Esophagus squamous epithelium (tissue), 5 donors: Measurements from ENCODE around the gene FSTL4. TPM values are rescaled to one million over a fixed set of nuclear protein-coding genes. Genes with fewer than 3 reads are reported as not detected.

Source experiments
- DNase-seq: peaks from one replicate; lab custom pipeline; 2025; lab: John Stamatoyannopoulos, UW
- H3K27ac ChIP-seq, 4 donors: fragments of 200-600 bp; sonication (generic); one replicate each; pipeline ENCODE4 v1.5.1; 2016 to 2019; ENCODE audit warnings: mild to moderate bottlenecking in 1 of 4
- H3K27me3 ChIP-seq, 4 donors: fragments of 200-600 bp; sonication (generic); 1 replicate in 3 of 4; 2 replicates in 1 of 4; pipeline versions ENCODE4 v1.5.1 to v1.6.0; 2017 to 2021; ENCODE audit warnings: antibody characterized with exemption in 1 of 4
- H3K36me3 ChIP-seq, 3 donors: fragments of 200-600 bp; sonication (generic); one replicate each; pipeline ENCODE4 v1.5.1; 2016 to 2019
- H3K4me1 ChIP-seq, 3 donors: fragments of 200-600 bp; sonication (generic); one replicate each; pipeline ENCODE4 v1.5.1; 2017 to 2019
- H3K4me3 ChIP-seq, 4 donors: fragments of 200-600 bp; sonication (generic); 1 replicate in 3 of 4; 2 replicates in 1 of 4; pipeline ENCODE4 v1.5.1; 2016 to 2019; ENCODE audit warnings: mild to moderate bottlenecking in 2 of 4, moderate library complexity in 1 of 4
- H3K9me3 ChIP-seq, 3 donors: fragments of 200-600 bp; sonication (generic); one replicate each; pipeline ENCODE4 v1.5.1; 2016 to 2019
- POLR2A ChIP-seq, 4 donors: fragments of 450-650 bp; IDR thresholded peaks; one replicate each; pipeline ENCODE4 v1.6.1; 2017; ENCODE audit warnings: antibody characterized with exemption in 4 of 4, mild to moderate bottlenecking in 4 of 4, moderate library complexity in 3 of 4
- WGBS, 2 donors: methylation state at CpG; one replicate each; pipeline ENCODE4 v1.1.5; 2018; 5-methylcytosine and 5-hydroxymethylcytosine counted together
- intact Hi-C: fragments of 100-400 bp; cut with DNase I; formaldehyde crosslinking; loops from one replicate; pipeline ENCODE4 v1.15.0; 2022
- total RNA-seq, 4 donors: library from RNA; depleted of rRNA; stranded (reverse); fragments of >200 nt; gene quantifications; one replicate each; pipeline ENCODE4 v1.1.0, GENCODE V29; 2016
- TF ChIP-seq, protein P1 (sequence below), 6 experiments: fragments of 450-650 bp in 4 of 6; fragments of 200-600 bp in 2 of 6; sonication (generic) in 2 of 6; IDR thresholded peaks; one replicate each; pipeline ENCODE4 v1.5.1; 2016 to 2019; ENCODE audit warnings: antibody characterized with exemption in 6 of 6, mild to moderate bottlenecking in 4 of 6, moderate library complexity in 4 of 6
- donor health status: DM: yes; HTN: yes; CAD: no.

Gene FSTL4
- total RNA-seq, 4 donors from 2014 or later, result 0.53 to 4.1 (median 1.4) TPM

GRCh38 chr5:133474851-133475590 lies 137.3 kb downstream of the FSTL4 start:
- TF ChIP-seq POLR2A (IDR thresholded peaks at IDR 0.05), result no peak
- TF ChIP-seq, protein P1, sequence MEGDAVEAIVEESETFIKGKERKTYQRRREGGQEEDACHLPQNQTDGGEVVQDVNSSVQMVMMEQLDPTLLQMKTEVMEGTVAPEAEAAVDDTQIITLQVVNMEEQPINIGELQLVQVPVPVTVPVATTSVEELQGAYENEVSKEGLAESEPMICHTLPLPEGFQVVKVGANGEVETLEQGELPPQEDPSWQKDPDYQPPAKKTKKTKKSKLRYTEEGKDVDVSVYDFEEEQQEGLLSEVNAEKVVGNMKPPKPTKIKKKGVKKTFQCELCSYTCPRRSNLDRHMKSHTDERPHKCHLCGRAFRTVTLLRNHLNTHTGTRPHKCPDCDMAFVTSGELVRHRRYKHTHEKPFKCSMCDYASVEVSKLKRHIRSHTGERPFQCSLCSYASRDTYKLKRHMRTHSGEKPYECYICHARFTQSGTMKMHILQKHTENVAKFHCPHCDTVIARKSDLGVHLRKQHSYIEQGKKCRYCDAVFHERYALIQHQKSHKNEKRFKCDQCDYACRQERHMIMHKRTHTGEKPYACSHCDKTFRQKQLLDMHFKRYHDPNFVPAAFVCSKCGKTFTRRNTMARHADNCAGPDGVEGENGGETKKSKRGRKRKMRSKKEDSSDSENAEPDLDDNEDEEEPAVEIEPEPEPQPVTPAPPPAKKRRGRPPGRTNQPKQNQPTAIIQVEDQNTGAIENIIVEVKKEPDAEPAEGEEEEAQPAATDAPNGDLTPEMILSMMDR (IDR thresholded peaks at IDR 0.05), result no peak
- no peak for DNase-seq
- 67 to 82% methylated on average over 15 to 20 of the region's 20 CpGs for WGBS, 2 donors
- Histone ChIP-seq H3K27me3 (peaks cover 0 to 7% (median 0%) of the 10 kb centered on the region in 4 donors), H3K4me3 (no peak overlapping the region), H3K36me3 (no peaks in the 10 kb centered on the region), H3K27ac (no peak overlapping the region), H3K9me3 (no peaks in the 10 kb centered on the region), H3K4me1 (peaks cover 0 to 16% (median 0%) of the 10 kb centered on the region in 3 donors)
- intact Hi-C loops, result no loop called here

DNA sequence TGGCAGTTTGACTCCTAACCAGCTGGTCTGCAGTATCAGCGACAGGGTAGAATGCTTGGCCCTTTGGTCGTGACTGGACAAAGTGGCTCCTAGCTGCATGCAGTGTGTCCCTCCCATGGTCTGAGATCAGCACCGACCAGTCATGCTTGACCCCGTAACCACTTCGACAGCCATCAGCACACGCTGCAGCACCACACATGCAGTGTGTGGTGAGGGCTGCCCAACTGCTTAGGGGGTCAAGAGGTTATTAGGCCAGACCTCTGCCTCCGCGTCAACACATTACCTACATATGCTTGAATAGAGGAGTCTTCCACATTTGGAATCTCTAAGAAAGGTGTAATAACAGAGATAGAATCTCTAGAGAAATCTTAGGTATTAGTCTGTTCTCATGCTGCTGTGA lies 139.1 kb downstream of the FSTL4 start:
- no peak for DNase-seq
- H3K4me1 ChIP-seq, result peaks cover 0 to 11% (median 0%) of the 10 kb centered on the region in 3 donors
- no peak for TF ChIP-seq POLR2A (IDR thresholded peaks at IDR 0.05)
- TF ChIP-seq, protein P1 (IDR thresholded peaks at IDR 0.05), result no peak
- H3K27me3 ChIP-seq, result peaks cover 0 to 7% (median 0%) of the 10 kb centered on the region in 4 donors
- no peaks in the 10 kb centered on the region for H3K9me3 ChIP-seq
- H3K27ac ChIP-seq, result peak overlapping the region in 1 of 4 donors; percentile 14
- no peaks in the 10 kb centered on the region for H3K36me3 ChIP-seq
- intact Hi-C loops, result no loop called here
- no peak overlapping the region for H3K4me3 ChIP-seq
- WGBS, 2 donors, result 78 to 82% methylated on average over 7 to 8 of the region's 8 CpGs

- peaks cover 0 to 11% (median 0%) of the 10 kb centered on the region in 3 donors for H3K4me1 ChIP-seq
- H3K4me3 ChIP-seq, result no peak overlapping the region
- 42 to 75% methylated on average over 1 of the region's 1 CpG for WGBS, 2 donors
- no peak for DNase-seq
- TF ChIP-seq, protein P1 (IDR thresholded peaks at IDR 0.05), result no peak
- TF ChIP-seq POLR2A (IDR thresholded peaks at IDR 0.05), result no peak
- peaks cover 0 to 7% (median 0%) of the 10 kb centered on the region in 4 donors for H3K27me3 ChIP-seq
- H3K9me3 ChIP-seq, result no peaks in the 10 kb centered on the region
- H3K27ac ChIP-seq, result peak overlapping the region in 1 of 4 donors; percentile 14
- intact Hi-C loops, result no loop called here
- no peaks in the 10 kb centered on the region for H3K36me3 ChIP-seq
Measured at GRCh38 chr5:133472829-133473228, 139.5 kb downstream of the FSTL4 start.

DNA sequence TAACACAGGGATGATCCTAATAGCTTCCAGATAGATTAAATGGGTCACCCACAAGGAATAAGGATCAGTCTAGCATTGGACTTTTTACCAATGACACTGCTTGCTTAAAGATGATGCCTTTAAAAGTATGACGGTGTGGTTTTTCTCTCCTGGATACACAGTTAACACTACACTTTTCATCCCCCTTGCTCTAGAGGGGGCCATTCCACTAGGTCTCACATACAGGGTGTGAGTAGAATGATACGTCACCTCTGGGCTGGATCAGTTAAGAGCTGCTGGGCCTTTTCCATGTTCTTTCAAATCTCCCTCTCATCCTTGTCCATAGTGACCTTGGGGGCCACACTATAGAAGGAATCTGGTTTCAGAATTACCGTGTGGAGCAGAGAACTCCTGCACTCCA lies 140.6 kb downstream of the FSTL4 start:
- Histone ChIP-seq H3K36me3 (no peaks in the 10 kb centered on the region), H3K27me3 (peaks cover 0 to 7% (median 0%) of the 10 kb centered on the region in 4 donors), H3K4me1 (peaks cover 0 to 11% (median 0%) of the 10 kb centered on the region in 3 donors), H3K9me3 (no peaks in the 10 kb centered on the region), H3K27ac (no peak overlapping the region), H3K4me3 (no peak overlapping the region)
- TF ChIP-seq, protein P1 (IDR thresholded peaks at IDR 0.05), result no peak
- no peak for TF ChIP-seq POLR2A (IDR thresholded peaks at IDR 0.05)
- intact Hi-C loops, result no loop called here
- DNase-seq, result no peak
- WGBS, 2 donors, result 86 to 92% methylated on average over 3 of the region's 3 CpGs

DNA sequence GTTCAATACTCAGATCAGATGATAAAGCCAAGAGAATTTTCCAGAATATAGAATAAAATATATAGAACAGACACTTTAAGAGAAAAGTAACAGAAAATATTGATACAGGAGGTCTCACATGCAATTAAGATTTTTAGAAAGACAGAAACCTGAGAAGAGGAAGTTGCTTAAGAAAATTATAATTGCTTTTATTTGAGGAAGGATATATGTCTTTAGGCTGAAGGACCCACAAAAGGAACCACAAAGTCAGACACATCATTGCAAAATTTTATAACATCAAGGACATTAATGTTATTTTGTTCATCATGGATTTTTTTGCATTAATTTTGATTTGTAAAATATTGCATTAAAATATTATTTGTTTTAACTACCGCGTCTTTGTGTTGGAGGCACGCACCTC lies 141.5 kb downstream of the FSTL4 start:
- no peaks in the 10 kb centered on the region for H3K36me3 ChIP-seq
- H3K4me3 ChIP-seq, result no peak overlapping the region
- WGBS, 2 donors, result 84 to 90% methylated on average over 3 of the region's 3 CpGs
- peaks cover 0 to 7% (median 0%) of the 10 kb centered on the region in 4 donors for H3K27me3 ChIP-seq
- peaks cover 0 to 11% (median 0%) of the 10 kb centered on the region in 3 donors for H3K4me1 ChIP-seq
- no peaks in the 10 kb centered on the region for H3K9me3 ChIP-seq
- no peak overlapping the region for H3K27ac ChIP-seq
- no peak for DNase-seq
- TF ChIP-seq, protein P1 (IDR thresholded peaks at IDR 0.05), result no peak
- TF ChIP-seq POLR2A (IDR thresholded peaks at IDR 0.05), result no peak
- intact Hi-C loops, result no loop called here
